DMS53 treated with DMSO at 0.1 percent for 48 hours (cell line): ENCODE results near the gene FGF12.

ENCODE experiments used
- DNase-seq: peaks from one replicate; lab custom pipeline; 2025; ENCODE audit not compliant: unreplicated experiment; lab: John Stamatoyannopoulos, UW

Gene FGF12

DNA sequence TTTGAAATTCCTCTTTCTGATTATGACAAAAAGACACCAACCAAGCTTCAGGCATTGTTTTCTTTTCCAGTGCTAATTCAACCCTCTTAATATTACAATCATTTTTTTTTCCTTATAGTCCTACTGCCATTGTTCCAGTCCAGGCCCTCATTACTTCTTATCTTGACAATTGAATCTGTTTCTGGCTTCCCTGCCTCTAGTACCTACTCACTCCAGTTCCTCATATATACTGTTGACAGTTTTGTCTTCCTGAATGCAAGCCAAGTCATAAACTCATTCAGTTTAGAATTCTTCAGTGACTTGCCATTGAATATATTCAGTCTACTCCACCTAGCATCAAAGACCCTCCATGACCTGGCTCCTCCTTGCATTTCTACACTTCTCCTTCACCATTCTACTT lies 507.4 kb downstream of the FGF12 start:
- DNase-seq: no peak

DNA sequence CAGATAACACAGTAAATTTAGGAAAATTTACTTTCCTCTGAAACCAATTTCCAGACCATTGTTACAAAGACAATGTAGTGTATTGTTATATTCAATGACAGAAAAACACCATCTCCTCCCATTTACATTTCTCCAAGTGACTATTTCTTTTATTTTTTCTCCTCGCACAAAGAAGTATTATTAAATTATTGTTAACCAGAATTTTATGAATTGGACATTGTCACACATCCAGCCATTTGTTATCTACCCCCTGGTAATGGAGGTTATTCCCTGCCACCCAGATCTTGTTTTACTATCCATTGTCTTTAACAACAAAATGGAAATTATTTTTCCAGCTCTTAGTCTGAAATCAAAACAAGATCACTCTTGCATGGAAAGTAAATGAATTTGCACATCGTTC lies 511.3 kb downstream of the FGF12 start:
- DNase-seq: no peak

DNA sequence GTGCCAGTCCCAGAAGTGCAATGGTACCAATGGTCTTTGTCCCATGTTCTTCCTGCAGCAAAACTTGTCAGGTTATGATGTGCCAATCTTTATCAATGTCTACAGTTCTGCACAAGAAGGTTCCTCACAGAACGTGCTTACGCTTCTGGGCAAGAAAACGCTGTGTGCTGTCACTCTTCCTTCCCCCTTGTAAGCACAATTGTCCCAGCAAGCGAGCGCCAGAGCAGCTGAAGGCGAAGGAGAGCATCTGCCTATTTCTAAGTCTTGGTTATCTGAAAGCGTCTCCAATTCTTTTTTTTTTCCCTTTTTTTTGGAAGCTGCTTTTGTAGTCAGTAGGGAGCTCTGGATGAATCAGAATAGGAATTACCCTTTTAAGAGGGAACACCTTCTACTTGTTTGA lies 514.4 kb downstream of the FGF12 start:
- DNase-seq: no peak

DNA sequence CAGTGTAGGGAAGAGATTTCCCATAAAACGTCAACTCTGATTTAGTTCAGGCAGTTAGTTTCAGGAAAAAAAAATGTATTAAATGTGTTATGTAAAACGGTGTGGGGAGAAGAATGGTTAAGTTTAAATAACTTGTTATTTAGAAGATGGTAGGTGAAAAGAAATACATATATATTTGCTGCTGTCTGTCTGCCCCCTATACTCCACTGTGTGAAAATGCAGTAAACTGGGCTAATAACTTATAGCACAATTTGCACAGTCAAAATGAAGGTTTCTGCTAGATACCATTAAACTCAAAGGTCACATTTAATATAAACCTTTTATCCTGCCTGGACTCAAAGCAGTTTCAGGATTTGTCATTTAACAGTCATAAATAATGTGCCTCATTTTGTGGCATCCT lies 515.0 kb downstream of the FGF12 start:
- no peak for DNase-seq

DNA sequence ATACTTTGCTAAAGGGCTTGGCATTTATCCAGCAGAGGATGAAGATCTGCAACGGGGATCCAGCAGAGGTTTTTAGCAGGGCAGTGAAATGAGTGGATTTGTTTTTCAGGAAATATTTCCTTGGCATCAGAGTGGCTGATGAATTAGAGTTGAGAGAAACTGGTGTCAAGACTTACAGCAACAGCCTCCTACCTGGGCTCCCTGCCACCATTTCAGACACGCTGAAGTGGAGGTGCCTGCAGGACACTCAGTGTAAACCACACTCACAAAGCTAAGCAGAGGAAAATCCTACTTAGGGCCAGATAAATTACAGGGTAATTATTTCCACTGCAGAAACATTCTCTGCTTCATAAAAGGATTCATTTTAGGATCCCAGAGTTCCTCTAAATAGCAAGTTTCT lies 519.7 kb downstream of the FGF12 start:
- DNase-seq: no peak

DNA sequence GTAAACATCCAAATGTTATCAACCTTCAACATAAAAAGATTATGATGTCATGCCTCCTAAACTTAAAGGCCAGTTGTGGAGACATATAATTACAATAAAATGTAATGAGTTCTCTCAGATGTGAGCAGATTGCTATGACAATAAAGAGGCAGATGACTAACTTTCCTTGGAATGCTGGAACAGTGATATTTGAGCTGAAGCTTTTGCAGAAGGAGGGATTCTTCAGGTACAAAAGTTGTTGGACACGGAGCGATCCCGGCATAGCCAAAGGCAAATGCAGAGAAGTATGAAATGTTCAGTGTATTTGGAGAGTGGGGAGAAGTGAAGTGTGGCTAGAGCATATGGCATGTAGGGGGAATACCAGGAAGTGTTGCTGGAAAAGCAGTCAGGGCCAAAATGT lies 520.1 kb downstream of the FGF12 start:
- no peak for DNase-seq

DNA sequence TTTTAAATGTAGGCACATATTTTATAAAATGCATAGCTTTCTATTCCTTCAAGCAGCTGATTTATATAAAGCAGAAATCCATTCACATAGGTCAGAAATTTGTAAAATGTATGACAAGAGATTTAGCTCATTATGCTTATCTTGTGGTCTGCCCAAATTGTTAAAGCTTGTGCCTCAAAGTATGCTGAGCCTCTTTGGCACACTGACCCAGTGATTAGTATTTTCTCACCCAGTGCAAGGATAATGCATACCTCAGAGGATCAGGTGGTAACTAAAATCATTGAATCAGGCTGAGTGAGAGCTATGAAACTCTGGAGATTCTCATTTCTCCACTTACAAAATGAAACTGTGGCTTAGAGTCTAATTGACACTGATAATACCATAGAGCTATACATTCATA lies 533.3 kb downstream of the FGF12 start:
- DNase-seq: no peak

DNA sequence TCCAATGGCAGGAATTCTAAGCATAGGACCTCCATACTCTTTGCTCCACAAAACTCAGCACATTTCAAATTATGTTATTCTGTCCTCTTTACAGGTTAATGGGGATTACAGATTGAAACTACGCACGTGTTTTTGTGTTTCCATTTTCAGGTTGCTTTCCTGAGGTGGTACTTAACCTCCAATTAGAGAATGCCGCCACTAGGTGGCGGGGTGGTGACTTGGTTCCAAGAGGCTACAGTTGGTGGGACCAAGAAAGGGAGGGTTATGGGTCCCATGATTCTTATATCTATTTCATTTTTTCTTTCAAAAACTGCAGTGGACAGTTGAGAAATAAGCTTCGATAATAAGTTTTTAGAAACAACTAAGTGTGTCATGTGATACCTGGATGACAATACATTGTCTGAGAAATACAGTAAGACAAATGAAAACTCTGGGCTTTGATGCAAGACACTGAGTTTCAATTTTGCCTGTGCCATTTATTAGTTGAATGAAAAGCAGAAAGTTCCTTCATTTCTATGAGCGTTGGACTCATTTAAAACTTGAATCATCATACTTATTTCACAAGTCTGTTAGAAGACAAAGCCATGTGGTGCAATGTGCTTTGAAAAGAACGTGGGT lies 539.0 kb downstream of the FGF12 start:
- peak; percentile 29 for DNase-seq

DNA sequence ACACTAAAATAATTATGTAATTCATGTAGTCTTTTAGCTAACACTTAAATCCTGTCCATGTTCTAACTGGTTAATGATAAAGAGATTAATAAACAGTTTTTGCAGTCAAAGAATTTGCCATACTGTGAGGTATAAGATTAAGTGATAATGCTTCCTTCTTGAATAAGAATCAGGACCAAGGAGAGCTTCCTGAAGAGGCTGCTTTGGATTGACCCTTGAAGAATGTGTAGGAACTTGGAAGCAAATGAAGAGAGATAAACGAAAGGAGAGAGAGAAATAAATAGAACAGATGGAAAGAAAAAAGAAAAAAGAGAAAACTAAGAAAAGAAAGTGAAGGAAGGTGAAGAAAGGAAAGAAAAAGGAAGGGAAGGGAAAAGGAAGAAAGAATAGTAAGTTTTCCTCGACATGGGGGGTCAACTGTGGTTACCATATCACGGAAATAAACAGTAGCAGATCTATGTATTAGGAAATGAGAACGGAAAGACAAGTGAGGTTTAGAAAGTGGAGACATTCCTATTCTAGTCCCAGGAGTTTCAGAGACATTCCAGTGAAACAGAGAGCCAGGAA lies 539.8 kb downstream of the FGF12 start:
- DNase-seq: no peak

DNA sequence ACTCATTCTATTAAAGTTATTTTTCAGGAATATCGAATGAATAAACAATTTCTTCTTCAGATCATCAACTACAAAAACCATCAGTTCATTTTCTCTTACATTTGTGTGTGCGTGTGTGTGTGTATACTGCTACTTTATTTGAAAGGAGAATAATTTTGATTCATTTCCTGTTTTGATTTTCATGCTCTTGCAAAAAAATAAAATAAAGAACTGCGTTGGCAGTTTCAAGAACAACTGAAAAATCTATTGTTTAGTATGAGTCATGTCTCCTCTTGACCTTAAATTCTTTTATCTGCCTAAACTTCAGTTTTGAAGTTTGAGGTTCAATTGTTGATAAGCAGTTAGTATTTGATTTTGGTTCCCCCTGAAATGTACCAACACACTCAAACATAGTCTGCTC lies 540.8 kb downstream of the FGF12 start:
- DNase-seq: peak; percentile 13

DNA sequence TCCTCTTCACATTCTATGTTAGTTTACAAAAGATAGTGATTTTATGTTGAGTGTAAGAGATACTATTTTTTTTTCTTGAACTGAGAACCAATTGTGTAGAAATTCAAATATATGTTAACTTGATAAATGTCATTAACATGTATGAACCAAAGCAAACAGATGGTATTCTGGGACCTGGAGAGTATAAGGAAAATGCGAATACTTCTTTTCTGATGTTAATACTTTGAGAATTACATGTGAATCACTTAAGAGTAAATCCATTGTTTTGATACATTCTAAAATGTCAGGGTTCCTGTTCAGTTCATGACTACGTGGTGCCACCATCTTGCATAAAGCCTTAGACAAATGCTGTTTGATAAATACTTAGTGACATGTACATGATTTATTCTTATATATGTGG lies 541.3 kb downstream of the FGF12 start:
- DNase-seq: no peak

DNA sequence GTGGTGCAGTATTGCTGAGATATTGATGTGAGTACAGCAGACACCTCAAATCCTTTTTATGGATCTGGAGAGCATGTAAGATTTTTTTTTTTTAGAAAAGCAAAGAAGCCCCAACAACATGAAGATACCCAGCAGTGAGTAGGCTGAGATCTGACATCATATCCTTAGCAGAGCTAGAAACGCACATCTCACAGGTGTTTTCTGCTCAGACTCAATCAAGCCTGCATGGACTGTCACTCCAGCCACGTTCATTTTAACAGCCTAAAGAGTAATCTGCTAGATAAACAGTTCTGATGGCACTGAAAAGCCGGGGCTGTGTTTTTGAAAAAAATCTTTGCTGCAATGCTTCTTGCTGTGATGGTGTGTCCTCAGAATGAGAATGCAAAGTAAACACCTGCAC lies 544.2 kb downstream of the FGF12 start:
- no peak for DNase-seq

DNA sequence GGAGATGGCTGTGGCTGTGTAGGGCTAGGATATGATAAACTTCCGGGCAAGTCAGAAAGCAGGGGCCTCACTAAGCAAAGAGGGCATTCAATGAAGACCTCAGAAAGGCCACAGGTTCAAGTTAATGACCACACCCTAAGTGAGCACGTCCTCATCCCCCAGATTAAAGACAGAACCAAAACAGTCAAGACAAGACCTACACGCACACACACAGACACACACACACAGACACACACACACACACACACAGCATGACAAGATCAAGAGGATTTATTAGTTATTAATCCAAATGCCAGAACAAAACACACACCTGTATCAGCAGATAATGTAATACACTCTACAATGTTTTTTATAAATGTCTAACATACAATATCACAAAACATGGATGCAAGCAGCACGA lies 546.2 kb downstream of the FGF12 start:
- no peak for DNase-seq

DNA sequence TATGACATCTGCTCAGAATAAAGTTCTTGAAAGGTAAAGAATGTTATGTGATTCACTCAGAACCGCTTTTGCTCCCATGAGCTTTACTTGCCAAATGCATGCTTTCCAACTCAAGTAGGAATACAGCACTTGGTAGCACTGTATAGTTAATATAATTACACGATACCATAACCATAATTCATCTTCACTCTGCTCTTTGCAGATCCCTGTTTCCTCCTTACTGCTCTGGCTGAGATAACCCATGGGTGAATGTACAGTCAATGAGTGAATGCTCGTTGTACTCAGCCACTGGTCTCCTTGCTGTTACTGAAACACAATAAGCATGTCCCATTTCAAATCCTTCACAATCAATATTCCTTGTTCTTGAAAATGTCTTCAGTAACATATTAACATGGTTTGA lies 550.0 kb downstream of the FGF12 start:
- DNase-seq: no peak

DNA sequence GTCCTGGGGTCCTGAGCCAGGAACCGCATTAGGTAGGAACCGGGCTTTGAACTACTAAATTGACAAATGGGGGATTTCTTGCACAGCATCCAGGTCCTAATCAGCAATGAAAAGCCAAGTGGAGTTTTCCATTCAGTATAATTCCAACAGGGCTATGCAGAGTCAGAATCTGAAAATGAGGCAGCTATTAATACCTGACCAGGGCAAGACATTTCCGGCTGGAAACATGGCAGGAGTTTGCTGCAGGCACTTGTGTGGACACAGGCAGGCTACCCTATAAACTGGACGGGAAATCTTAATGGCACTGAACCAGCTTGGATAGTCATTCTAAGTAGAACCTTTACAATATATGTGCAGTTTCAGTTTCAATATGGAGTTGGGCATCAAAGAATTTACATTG lies 553.1 kb downstream of the FGF12 start:
- no peak for DNase-seq

DNA sequence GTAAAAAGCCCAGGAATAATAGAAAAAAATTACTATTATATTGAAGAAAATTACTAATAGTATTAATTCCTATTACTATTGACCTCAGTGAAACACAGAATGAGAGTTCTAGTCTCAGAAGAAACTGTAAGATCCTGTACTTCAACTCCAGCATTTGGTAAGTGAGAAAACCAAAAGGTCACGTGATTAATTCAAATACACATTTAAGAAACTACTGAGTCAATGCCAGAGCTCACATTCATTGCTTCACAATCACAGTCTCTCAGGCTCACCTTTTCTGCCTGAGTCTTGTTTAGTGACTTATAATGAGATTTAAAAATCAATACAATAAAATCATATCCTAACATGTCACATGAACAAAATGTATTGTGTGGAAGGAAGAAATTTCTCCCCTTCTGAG lies 556.1 kb downstream of the FGF12 start:
- DNase-seq: no peak

DNA sequence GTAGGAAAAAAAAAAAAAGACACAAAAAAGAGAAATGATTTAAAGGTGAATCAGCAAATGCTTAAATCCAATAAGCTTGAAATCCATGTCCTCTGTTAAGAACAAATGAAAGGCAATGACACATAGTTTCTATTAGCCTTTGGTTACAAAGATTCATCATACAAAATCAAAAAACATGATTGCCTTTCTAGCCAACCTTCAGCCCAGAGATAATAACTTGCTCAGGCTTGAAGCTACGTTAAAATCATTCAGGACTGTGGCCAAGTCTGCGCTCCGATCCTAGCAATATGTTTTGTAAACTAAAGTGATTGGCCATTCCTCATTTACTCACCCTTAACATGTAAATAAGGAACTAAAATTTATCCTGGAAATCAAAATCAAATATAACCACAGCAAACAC lies 556.7 kb downstream of the FGF12 start:
- no peak for DNase-seq

DNA sequence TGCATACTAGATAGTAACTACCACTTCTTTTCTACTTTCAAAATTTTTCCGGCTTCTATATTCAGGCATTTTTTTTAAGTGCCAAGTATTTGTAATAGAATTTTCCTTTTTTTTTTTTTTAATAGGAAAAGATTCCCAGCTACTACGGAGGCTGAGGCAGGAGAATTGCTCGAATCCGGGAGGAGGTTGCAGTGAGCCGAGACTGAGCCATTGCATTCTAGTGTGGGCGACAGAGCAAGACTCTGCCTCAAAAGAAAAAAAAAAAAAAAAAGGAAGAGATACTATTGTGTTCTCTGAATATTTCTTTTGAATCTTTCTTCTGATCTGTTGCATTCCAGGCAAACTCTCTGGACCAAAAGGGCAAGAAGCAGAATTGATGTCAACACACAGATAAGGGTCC lies 557.3 kb downstream of the FGF12 start:
- DNase-seq: no peak

DNA sequence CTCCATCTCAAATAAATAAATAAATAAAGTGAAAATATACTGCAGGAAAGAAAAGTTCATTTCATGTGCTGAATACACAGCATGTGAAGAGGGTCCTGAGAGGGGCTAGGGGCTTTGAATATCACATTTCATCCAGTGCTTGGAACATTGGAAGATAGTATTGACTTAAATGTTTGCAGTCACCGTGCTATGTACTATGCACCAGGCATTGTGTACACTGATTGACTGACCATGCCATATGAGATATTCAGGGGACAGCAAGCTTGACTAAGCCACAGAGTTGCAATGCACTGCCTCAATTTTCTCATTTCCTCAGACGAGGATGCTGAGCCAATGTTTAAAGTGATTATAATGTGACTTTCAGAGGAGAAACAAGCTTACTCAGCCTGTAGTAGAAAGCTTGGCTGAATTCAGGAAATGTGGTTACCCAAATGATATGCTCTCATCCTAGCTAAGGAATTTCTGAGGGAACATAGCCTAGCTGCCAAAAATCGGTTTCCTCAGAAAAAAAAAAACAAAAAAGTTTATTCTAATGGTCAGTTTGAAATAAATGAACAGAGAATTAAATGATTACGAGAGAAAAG lies 557.9 kb downstream of the FGF12 start:
- no peak for DNase-seq

DNA sequence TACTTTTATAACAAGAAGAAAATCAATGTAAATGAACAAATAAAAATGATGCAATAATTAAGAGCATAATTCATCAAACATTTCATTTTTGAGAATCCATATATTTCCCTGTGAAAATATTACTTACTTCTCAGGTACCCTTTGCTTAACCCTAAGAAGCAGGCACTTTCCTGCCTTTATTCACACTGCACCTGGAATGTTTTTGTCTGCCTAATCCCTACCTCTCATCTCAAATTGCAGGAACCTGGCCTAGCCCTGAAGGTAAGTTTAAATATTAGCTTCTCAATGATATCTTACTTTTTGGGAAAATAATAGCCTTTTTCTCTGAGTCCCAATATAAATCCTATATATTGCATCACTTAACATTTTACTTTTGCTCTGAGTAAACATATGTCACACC lies 559.1 kb downstream of the FGF12 start:
- DNase-seq: no peak

DNA sequence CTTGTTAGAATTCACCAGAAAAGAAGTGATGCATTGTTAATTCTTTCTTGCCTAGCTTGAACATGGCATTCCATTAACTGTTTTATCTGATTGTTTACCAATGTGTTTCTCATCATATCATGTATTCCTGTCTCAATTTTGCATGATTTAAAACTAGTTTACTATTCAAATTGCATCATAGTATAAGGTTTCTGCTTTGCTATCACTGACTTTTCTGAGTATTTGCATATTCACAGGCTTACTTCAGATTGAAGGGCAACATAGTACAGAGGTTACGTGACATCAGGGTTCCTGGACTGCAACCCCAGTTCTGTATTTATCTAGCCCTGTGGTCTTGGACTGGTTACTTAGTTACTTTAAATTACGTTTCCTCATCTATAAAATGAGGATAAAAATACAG lies 561.8 kb downstream of the FGF12 start:
- DNase-seq: no peak

DNA sequence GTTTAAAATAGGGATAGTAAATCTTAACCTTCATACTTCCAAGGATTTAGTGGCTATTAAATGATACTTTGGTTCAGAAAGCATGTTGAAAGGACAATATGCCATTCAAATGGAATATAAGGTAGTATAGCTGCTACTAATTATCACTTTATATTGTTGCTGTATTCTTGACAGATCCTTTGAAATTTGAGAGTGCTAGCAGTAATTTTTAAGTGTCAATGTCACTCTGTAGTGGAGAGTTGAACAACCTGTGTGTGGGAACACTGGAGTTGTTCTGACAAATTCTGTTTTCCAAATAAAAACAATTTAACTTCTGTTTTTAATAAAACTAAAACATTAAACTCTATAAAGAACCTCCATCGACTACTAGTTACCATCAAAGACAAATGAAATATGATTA lies 565.7 kb downstream of the FGF12 start:
- no peak for DNase-seq

DNA sequence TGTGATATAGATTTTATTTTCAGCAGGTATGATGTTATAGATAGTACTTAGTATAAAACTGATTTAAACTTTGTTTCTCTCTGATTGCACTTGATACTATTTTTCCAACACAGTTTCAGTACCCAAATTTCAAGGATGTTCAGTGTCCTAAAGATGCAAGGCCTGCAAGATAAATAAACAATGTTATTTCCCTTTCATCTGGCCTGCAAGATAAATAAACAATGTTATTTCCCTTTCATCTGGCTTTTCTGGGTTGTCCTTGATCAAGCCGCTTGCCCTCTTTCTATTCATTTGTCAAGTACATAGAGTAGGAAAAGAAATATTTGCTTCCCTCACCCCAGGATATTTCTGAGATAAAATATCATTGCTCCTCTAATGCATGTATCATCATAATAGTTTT lies 571.0 kb downstream of the FGF12 start:
- DNase-seq: peak; percentile 2
